GM12872 (cell line): Measurements from ENCODE around the gene LUZP1.

Source experiments
- TF ChIP-seq, protein P1 (sequence below): IDR thresholded peaks from 3 replicates; pipeline ENCODE4 v1.5.1; 2011; ENCODE audit warnings: low read depth, mild to moderate bottlenecking, low read length, moderate library complexity; ENCODE audit not compliant: insufficient read depth

LUZP1 gene

DNA sequence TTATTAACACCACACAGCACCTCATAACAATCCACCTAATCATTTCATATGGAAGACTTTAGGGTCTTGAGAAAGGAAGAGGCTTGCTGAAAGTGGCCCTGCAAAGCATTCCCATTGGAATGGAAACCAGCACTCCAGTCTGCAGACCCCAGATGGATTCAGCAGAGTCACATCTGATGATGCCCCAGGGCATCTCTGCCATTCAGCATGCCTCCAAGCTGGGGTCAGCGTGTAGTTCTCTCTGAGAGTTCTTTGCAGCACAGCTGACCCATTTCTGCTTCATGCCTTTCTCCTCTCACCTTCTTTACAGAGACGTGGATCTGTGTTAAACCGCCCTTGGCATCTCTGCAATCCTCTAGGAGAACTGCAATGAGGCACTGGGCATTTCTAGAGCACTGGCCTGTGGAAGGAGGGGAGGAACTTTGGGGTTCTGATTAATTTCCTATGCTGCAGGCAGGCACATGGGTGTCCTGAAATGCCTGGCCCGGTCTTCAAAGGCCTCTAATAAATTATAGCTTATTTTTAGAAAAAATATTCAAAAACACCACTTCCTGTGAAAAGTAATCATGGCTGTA lies 2.6 kb upstream of the LUZP1 start:
- TF ChIP-seq, protein P1, sequence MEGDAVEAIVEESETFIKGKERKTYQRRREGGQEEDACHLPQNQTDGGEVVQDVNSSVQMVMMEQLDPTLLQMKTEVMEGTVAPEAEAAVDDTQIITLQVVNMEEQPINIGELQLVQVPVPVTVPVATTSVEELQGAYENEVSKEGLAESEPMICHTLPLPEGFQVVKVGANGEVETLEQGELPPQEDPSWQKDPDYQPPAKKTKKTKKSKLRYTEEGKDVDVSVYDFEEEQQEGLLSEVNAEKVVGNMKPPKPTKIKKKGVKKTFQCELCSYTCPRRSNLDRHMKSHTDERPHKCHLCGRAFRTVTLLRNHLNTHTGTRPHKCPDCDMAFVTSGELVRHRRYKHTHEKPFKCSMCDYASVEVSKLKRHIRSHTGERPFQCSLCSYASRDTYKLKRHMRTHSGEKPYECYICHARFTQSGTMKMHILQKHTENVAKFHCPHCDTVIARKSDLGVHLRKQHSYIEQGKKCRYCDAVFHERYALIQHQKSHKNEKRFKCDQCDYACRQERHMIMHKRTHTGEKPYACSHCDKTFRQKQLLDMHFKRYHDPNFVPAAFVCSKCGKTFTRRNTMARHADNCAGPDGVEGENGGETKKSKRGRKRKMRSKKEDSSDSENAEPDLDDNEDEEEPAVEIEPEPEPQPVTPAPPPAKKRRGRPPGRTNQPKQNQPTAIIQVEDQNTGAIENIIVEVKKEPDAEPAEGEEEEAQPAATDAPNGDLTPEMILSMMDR, result no peak

DNA sequence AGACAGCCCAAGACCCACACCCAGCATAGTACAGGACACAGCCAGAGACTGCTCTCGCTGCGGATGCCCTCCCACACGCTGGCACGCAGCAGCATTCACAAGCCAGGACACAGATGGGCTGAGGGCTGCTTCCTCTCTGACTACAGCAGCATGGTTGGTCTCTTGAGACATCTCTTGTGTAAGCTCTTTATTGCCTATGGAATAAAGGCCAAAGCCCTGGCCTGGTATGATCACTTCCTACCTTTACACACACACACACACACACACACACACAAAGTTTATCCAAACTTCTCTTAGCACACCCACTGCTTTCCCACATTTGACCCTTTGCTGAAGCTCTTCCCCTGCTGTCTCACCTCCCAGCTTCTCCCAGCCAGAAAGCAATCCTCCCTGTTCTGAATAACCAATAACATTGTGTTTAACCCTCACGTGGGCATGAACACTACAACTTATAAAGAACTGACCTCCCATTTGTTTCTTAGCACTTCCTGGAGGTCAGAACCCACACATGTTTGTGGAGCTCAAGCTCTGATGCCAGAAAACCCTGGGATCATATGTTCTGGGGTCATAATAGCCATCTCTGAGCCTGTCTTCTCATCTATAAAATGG lies 1.2 kb upstream of the LUZP1 start:
- TF ChIP-seq, protein P1, result no peak

- TF ChIP-seq, protein P1, result no peak
These were observed 529 bp upstream of the LUZP1 start for GRCh38 chr1:23169195-23169575.

- TF ChIP-seq, protein P1, result no peak
These were observed 594 bp downstream of the LUZP1 start for GRCh38 chr1:23168079-23168444.

- TF ChIP-seq, protein P1, result no peak
These were observed 1.1 kb downstream of the LUZP1 start for GRCh38 chr1:23167353-23168078.

DNA sequence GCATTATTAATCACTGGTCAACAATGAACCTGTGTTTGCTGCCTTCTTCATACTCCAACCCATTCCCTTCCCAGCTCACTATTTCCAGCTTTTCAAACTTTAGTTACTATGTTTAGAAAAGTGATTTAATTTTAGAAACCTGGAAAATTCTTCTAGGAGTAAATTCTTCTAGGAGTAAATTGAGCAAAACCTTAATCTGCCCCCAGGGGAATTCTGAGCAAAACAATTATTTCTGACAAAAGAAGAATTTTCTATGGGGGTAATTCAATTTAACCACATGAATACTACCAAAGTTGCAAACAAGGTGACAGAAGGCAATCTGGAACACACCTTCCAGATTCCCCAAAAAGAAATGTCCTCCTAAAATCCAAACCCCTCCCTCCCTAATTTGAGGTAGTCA lies 1.8 kb downstream of the LUZP1 start:
- TF ChIP-seq, protein P1, result no peak

DNA sequence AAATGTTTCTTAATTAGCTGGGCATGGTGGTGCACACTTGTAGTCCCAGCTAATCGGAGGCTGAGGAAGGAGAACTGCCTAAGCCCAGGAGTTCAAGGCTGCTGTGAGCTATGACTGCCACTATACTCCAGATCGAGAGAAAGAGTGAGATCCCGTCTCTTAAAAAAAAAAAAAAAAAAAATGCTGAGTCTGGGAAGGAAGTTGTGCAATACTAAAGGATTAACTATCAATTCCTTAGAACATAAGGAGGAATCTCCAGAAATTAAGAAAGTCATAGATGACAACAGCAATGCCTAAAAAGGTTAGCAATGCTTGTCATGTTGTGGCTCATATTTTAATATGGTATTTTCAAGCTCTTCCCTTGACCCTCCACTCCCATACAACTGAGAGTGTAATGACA lies 5.3 kb downstream of the LUZP1 start:
- TF ChIP-seq, protein P1, result no peak
